GM12878 (cell line): ENCODE results near the gene PTCD1. TPM values are rescaled to one million over a fixed set of nuclear protein-coding genes. Genes with fewer than 3 reads are reported as not detected.

Experiments
- ATAC-seq: fragments of 200-7000 bp; cut with Tn5 transposase; 3 replicates; pipeline ENCODE4 v1.9.1; 2020; ENCODE audit warnings: mild to moderate bottlenecking, moderate library complexity
- BruUV-seq: library from RNA; stranded (reverse); fragments of 400-500 nt; replicated peaks from 2 replicates; lab custom pipeline; 2021; lab: Mats Ljungman, UMichigan
- CTCF ChIA-PET: fragments of 300-600 bp; sonication (Branson Sonifier 250); formaldehyde crosslinking; extraction: SDS; loops from one replicate; lab custom pipeline; 2021; ENCODE audit warnings: inconsistent platforms; lab: Yijun Ruan, JAX
- POLR2A ChIA-PET: fragments of 350-600 bp; formaldehyde crosslinking; extraction: SDS; loops from one replicate; lab custom pipeline; 2021; ENCODE audit warnings: inconsistent platforms; lab: Charles Lee
- RAD21 ChIA-PET: fragments of 300-600 bp; sonication (Branson Sonifier 250); formaldehyde crosslinking; loops from one replicate; lab custom pipeline; 2023; ENCODE audit warnings: antibody characterized with exemption; ENCODE audit not compliant: unreplicated experiment; lab: Charles Lee
- SMC1A ChIA-PET: fragments of 300-600 bp; sonication (Branson Sonifier 250); formaldehyde crosslinking; loops from one replicate; lab custom pipeline; 2023; ENCODE audit not compliant: unreplicated experiment, uncharacterized antibody; lab: Charles Lee
- DNase-seq: peaks from one replicate; pipeline ENCODE4 v3.0.0-alpha.2; 2011; ENCODE audit warnings: low read depth, low spot score
- FAIRE-seq: peaks from 3 replicates; lab custom pipeline; 2011; peaks lifted over from hg19 to GRCh38; lab: Jason Lieb, UNC
- H2AFZ ChIP-seq: 2 replicates; pipeline ENCODE4 v1.6.0; 2011; ENCODE audit warnings: low read depth, low read length, control low read depth; ENCODE audit not compliant: control insufficient read depth
- H3K27ac ChIP-seq: 2 replicates; pipeline ENCODE4 v1.5.1; 2011; ENCODE audit warnings: control low read depth; ENCODE audit not compliant: control insufficient read depth, insufficient read depth
- H3K27me3 ChIP-seq, 2 experiments: replicated peaks in 1 of 2; 2 replicates each; pipeline versions ENCODE4 v1.6.0 to v1.6.1; 2011; ENCODE audit warnings: low read length in 1 of 2; ENCODE audit not compliant: control insufficient read depth in 2 of 2, insufficient read depth in 2 of 2
- H3K36me3 ChIP-seq, 2 experiments: 2 replicates each; pipeline ENCODE4 v1.5.1; 2011; ENCODE audit warnings: low read length in 1 of 2; ENCODE audit not compliant: control insufficient read depth in 2 of 2, insufficient read depth in 2 of 2
- H3K4me1 ChIP-seq: 2 replicates; pipeline ENCODE4 v1.6.1; 2011; ENCODE audit warnings: mild to moderate bottlenecking, low read length, moderate library complexity, mixed read lengths; ENCODE audit not compliant: control insufficient read depth, insufficient read depth
- H3K4me2 ChIP-seq: 2 replicates; pipeline ENCODE4 v1.6.0; 2011; ENCODE audit warnings: control low read depth; ENCODE audit not compliant: control insufficient read depth, insufficient read depth
- H3K4me3 ChIP-seq: fragments of 200-600 bp; sonication (generic); 2 replicates; pipeline ENCODE4 v1.5.1; 2016
- H3K79me2 ChIP-seq: 2 replicates; pipeline ENCODE4 v1.6.0; 2011; ENCODE audit warnings: low read length; ENCODE audit not compliant: control insufficient read depth, insufficient read depth
- H3K9ac ChIP-seq: 2 replicates; pipeline ENCODE4 v1.8.0; 2011; ENCODE audit warnings: low read length, control low read depth, mixed read lengths; ENCODE audit not compliant: control insufficient read depth, insufficient read depth
- H3K9me3 ChIP-seq: replicated peaks from 3 replicates; pipeline ENCODE4 v1.5.1; 2011; ENCODE audit warnings: mild to moderate bottlenecking, low read length; ENCODE audit not compliant: control insufficient read depth, insufficient read depth
- H4K20me1 ChIP-seq: 2 replicates; pipeline ENCODE4 v1.6.0; 2011; ENCODE audit not compliant: control insufficient read depth, insufficient read depth
- CUX1 ChIP-seq: IDR thresholded peaks from 2 replicates; pipeline ENCODE4 v1.6.1; 2012; ENCODE audit warnings: improper control_type of control experiment, low read depth, low read length; ENCODE audit not compliant: insufficient replicate concordance
- ELK1 ChIP-seq: IDR thresholded peaks from 2 replicates; pipeline ENCODE4 v1.6.1; 2012; ENCODE audit warnings: low read depth, low read length, improper control_type of control experiment
- ESRRA ChIP-seq: IDR thresholded peaks from 2 replicates; pipeline ENCODE4 v1.6.1; 2012; ENCODE audit warnings: mild to moderate bottlenecking, low read length, improper control_type of control experiment
- JUNB ChIP-seq: IDR thresholded peaks from 2 replicates; pipeline ENCODE4 v1.6.1; 2016; ENCODE audit warnings: antibody characterized with exemption, mild to moderate bottlenecking
- MTA3 ChIP-seq: IDR thresholded peaks from 2 replicates; pipeline ENCODE4 v1.6.1; 2012; ENCODE audit warnings: low read length, inconsistent platforms, borderline replicate concordance
- NR2C2 ChIP-seq: IDR thresholded peaks from 2 replicates; pipeline ENCODE4 v1.6.1; 2011; ENCODE audit warnings: borderline replicate concordance, low read depth; ENCODE audit not compliant: control insufficient read depth, insufficient read length
- PRDM15 ChIP-seq: fragments of 450-650 bp; formaldehyde crosslinking; IDR thresholded peaks from 2 replicates; pipeline ENCODE4 v1.4.0; 2020; ENCODE audit warnings: mild to moderate bottlenecking, moderate library complexity
- RB1 ChIP-seq: fragments of 450-650 bp; formaldehyde crosslinking; IDR thresholded peaks from 2 replicates; pipeline ENCODE4 v1.6.1; 2017; ENCODE audit warnings: mild to moderate bottlenecking, borderline replicate concordance
- RELA ChIP-seq: fragments of 450-650 bp; IDR thresholded peaks from 2 replicates; pipeline ENCODE4 v1.8.0; 2014; ENCODE audit warnings: borderline replicate concordance; ENCODE audit not compliant: partially characterized antibody
- WGBS: methylation state at CpG from one replicate; pipeline ENCODE4 v1.1.6; 2016; ENCODE audit warnings: low lambda C conversion rate; ENCODE audit not compliant: insufficient replicate concordance, insufficient coverage; ENCODE audit errors: missing lambda C conversion rate; 5-methylcytosine and 5-hydroxymethylcytosine counted together
- in situ Hi-C: fragments of 300-500 bp; cut with MboI; formaldehyde crosslinking; loops from 9 replicates; pipeline ENCODE4 v1.14.3; 2018; ENCODE audit warnings: mixed read lengths
- intact Hi-C: fragments of 100-400 bp; cut with micrococcal nuclease; formaldehyde crosslinking; loops from one replicate; pipeline ENCODE4 v1.14.2; 2022; ENCODE audit not compliant: unreplicated experiment
- polyA plus RNA-seq, 11 experiments: library from polyadenylated mRNA; depleted of rRNA in 4 of 11; unstranded in 6 of 11; stranded (reverse) in 5 of 11; fragments of >200 nt; fragmentation: Nextera tagmentation in 4 of 11; fragmentation: Illumina TruSeq in 1 of 11; extraction: Ambion mirVana in 4 of 11; extraction: Trizol in 1 of 11; gene quantifications; 1 replicate in 1 of 11; 2 replicates in 10 of 11; pipeline versions ENCODE4 v1.2.1 to v1.2.3, GENCODE V29; 2011 to 2016; ENCODE audit warnings: inconsistent platforms in 2 of 11, missing spikeins in 2 of 11, low read depth in 1 of 11
- total RNA-seq, 4 experiments: library from RNA; depleted of rRNA in 3 of 4; stranded (reverse); fragments of >200 nt in 3 of 4; fragmentation: Illumina TruSeq in 1 of 4; extraction: Trizol in 1 of 4; gene quantifications; 2 replicates each; pipeline versions ENCODE4 v1.2.1 to v1.2.3, GENCODE V29; 2013 to 2021

PTCD1 gene
- total and polyA plus RNA-seq, 10 of the 15 experiments (the other 5 are each of a cell fraction or from before 2014, with no cell fraction given): 0.26 to 9.7 (median 5.0) TPM

DNA sequence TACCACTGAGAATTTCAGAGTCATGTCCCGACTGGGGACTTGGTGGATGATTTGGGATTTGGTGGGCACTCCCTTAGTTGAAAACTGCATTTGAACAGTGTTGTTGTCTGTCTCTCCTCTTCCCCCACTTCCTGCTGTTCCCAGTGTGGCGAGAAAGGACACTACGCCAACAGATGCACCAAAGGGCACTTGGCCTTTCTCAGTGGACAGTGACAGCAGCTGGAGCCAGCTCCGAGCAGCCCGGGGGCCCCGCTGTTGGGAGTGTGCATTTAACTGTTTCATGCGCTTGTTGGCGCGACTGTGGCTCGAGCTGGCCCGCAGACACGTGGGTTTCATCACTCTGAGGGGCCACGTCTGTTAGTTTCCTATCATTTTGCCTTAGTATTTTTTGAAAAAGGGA is 17.7 kb upstream of the PTCD1 start (continued):
- TF ChIP-seq PRDM15 (CRISPR knock-in tag): no peak
- TF ChIP-seq, all 136 proteins: peak for 0

- in situ Hi-C loops (no loop called here), intact Hi-C loops (no loop called here)
- FAIRE-seq: no peak
- peaks cover 16% of the 10 kb centered on the region for H3K79me2 ChIP-seq
- H3K27me3 ChIP-seq: no peaks in the 10 kb centered on the region
- POLR2A ChIA-PET: no interaction called here
- BruUV-seq: no TSS peak
- no peak overlapping the region for H3K27ac ChIP-seq
- CTCF ChIA-PET: no interaction called here
- H3K36me3 ChIP-seq: peaks cover 36 to 40% of the 10 kb centered on the region in 2 experiments
- no peak for ATAC-seq
- H3K9me3 ChIP-seq: no peaks in the 10 kb centered on the region
- H3K4me2 ChIP-seq: no peak overlapping the region
- RAD21 ChIA-PET: no interaction called here
- no peak for DNase-seq
- H3K9ac ChIP-seq: no peak overlapping the region
- H3K4me3 ChIP-seq: no peak overlapping the region
- 95% methylated on average over 9 of the region's 9 CpGs for WGBS
- no peak overlapping the region for H2AFZ ChIP-seq
- SMC1A ChIA-PET: interaction anchor here (1.2 kb wide), 1 partner anchor 20 kb away, joined by 3 read pairs; no protein-coding TSS in a partner anchor
- no peaks in the 10 kb centered on the region for H3K4me1 ChIP-seq
- no peaks in the 10 kb centered on the region for H4K20me1 ChIP-seq
- TF ChIP-seq CUX1 (no peak), RB1 (no peak), ELK1 (no peak), NR2C2 (no peak), RELA (no peak), ESRRA (no peak), MTA3 (no peak), JUNB (no peak)
These were observed 17.3 kb upstream of the PTCD1 start for GRCh38 chr7:99455874-99456273.
